ENCODE measurements around the gene MOV10.

DNA sequence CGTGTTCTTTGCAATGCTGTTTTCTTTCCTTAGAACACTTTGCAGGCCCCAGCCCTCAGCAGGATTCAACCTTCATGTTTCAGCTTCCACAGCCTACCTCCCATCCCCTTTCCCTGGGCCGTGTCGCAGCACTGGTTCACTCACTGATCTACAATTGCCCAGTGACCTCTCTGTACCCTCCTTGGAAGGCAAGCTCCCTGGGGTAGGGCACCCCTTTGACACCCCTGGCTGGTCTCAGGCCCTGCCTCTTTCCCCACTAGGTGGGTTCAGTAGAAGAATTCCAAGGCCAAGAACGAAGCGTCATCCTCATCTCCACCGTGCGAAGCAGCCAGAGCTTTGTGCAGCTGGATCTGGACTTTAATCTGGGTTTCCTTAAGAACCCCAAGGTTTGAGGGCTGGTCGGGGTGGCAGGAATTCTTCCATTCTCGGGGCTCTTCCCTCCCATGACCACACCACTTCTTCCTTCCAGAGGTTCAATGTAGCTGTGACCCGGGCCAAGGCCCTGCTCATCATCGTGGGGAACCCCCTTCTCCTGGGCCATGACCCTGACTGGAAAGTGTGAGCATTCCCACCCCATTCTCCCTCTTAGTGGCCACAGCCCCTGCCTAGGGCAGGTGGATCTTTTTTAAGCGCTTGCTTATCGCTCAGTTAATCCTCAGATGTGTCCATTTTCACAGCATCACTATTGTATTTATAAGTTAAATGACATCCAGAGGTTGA lies 25.1 kb downstream of the MOV10 start:
- TF ChIP-seq, protein P1, sequence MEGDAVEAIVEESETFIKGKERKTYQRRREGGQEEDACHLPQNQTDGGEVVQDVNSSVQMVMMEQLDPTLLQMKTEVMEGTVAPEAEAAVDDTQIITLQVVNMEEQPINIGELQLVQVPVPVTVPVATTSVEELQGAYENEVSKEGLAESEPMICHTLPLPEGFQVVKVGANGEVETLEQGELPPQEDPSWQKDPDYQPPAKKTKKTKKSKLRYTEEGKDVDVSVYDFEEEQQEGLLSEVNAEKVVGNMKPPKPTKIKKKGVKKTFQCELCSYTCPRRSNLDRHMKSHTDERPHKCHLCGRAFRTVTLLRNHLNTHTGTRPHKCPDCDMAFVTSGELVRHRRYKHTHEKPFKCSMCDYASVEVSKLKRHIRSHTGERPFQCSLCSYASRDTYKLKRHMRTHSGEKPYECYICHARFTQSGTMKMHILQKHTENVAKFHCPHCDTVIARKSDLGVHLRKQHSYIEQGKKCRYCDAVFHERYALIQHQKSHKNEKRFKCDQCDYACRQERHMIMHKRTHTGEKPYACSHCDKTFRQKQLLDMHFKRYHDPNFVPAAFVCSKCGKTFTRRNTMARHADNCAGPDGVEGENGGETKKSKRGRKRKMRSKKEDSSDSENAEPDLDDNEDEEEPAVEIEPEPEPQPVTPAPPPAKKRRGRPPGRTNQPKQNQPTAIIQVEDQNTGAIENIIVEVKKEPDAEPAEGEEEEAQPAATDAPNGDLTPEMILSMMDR (IDR thresholded peaks at IDR 0.05): no peak
- TF ChIP-seq ZFX (IDR thresholded peaks at IDR 0.05; ENCODE audit: borderline replicate concordance): no peak

Measured in 22Rv1 (cell line).